CD4-positive, alpha-beta T cell treated with Interleukin-2 at 100 ng/mL for 4 hours (primary cell): ENCODE data around the gene PDE3B.
"Not testable (repeated sequence)": the region's sequence is repeated elsewhere in the genome, so short reads cannot be mapped to it uniquely, and the experiment has no call there.

Source experiments
- DNase-seq: peaks from one replicate; pipeline ENCODE4 v3.0.0-alpha.2; 2020; ENCODE audit warnings: low spot score

Gene PDE3B

GRCh38 chr11:14643697-14644225 lies at the start of gene PDE3B:
PDE3B (plus strand) TSS chr11:14643804; CDS start chr11:14644076, 272 bp downstream.
- DNase-seq: peak; percentile 71

- DNase-seq: not testable (repeated sequence)
Observed at GRCh38 chr11:14595261-14595660, 48.3 kb upstream of the PDE3B start.

- no peak for DNase-seq
Observed at GRCh38 chr11:14607713-14608112, 35.9 kb upstream of the PDE3B start.

- no peak for DNase-seq
Observed at GRCh38 chr11:14609902-14610301, 33.7 kb upstream of the PDE3B start.

- DNase-seq: no peak
Observed at GRCh38 chr11:14611939-14612338, 31.7 kb upstream of the PDE3B start.

GRCh38 chr11:14612694-14613093 lies 30.9 kb upstream of the PDE3B start:
- no peak for DNase-seq

- no peak for DNase-seq
Observed at GRCh38 chr11:14614091-14614622, 29.4 kb upstream of the PDE3B start.

GRCh38 chr11:14617241-14618027 lies 26.2 kb upstream of the PDE3B start:
- no peak for DNase-seq

- no peak for DNase-seq
Observed at GRCh38 chr11:14618060-14618459, 25.5 kb upstream of the PDE3B start.

- DNase-seq: no peak
Observed at GRCh38 chr11:14619603-14620531, 23.7 kb upstream of the PDE3B start.

- no peak for DNase-seq
Observed at GRCh38 chr11:14622223-14622954, 21.2 kb upstream of the PDE3B start.

GRCh38 chr11:14623036-14623435 lies 20.6 kb upstream of the PDE3B start:
- DNase-seq: no peak

- DNase-seq: no peak
Observed at GRCh38 chr11:14625586-14626205, 17.9 kb upstream of the PDE3B start.

- DNase-seq: no peak
Observed at GRCh38 chr11:14626650-14627049, 17.0 kb upstream of the PDE3B start.

GRCh38 chr11:14633506-14634224 lies 9.9 kb upstream of the PDE3B start:
- peak; percentile 57 for DNase-seq

GRCh38 chr11:14634813-14635212 lies 8.8 kb upstream of the PDE3B start:
- DNase-seq: no peak

- peak; percentile 36 for DNase-seq
Observed at GRCh38 chr11:14635546-14635945, 8.1 kb upstream of the PDE3B start.

- DNase-seq: no peak
Observed at GRCh38 chr11:14636119-14636518, 7.5 kb upstream of the PDE3B start.

GRCh38 chr11:14637868-14638409 lies 5.7 kb upstream of the PDE3B start:
- DNase-seq: no peak

- no peak for DNase-seq
Observed at GRCh38 chr11:14638561-14638960, 5.0 kb upstream of the PDE3B start.
